ENCODE results near the gene ZNF862.

GRCh38 chr7:149818536-149818840, 19.7 kb upstream of the ZNF862 start:
- TF ChIP-seq POLR2A (IDR thresholded peaks at IDR 0.05) (no peak), CTCF (IDR thresholded peaks at IDR 0.05) (no peak), EP300 (IDR thresholded peaks at IDR 0.05) (no peak)
